SK-N-MC (cell line): ENCODE measurements around the gene PIK3C2G.

ENCODE experiments used
- EZH2 ChIP-seq: fragments of 200-600 bp; sonication (generic); IDR thresholded peaks from one replicate; pipeline ENCODE4 v1.6.1; 2017; ENCODE audit warnings: antibody characterized with exemption
- POLR2AphosphoS5 ChIP-seq: IDR thresholded peaks from 2 replicates; pipeline ENCODE4 v1.6.1; 2012; ENCODE audit warnings: mild to moderate bottlenecking, low read depth, low read length, borderline replicate concordance

DNA sequence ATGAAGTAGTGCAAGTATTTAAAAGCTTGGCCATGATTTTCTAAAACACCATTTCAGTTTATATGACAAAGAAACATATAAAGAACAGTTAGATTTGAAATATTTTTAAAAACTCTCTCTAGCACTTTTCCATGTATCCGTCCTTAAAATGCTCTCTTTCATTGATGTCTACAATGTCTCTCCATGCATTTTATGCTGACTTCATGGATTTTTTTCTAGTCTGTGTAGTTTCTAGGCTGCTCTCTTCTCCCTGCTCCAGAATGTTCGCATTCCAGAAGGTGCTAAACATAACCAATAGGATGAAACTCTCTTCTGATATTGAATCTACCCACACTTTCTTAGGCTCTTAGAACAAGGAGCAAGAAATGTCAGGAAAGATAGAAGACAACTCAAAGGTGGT is 351.7 kb downstream of the PIK3C2G start:
- TF ChIP-seq POLR2AphosphoS5 (no peak), EZH2 (no peak)
